Measurements from ENCODE around the gene SLX4IP. TPM values are rescaled to one million over a fixed set of nuclear protein-coding genes. Genes with fewer than 3 reads are reported as not detected.
"Not testable (repeated sequence)": the region's sequence is repeated elsewhere in the genome, so short reads cannot be mapped to it uniquely, and the experiment has no call there.

Gene SLX4IP
- total and polyA plus RNA-seq, 7 donors: 0.20 to 1.9 (median 0.86) TPM

DNA sequence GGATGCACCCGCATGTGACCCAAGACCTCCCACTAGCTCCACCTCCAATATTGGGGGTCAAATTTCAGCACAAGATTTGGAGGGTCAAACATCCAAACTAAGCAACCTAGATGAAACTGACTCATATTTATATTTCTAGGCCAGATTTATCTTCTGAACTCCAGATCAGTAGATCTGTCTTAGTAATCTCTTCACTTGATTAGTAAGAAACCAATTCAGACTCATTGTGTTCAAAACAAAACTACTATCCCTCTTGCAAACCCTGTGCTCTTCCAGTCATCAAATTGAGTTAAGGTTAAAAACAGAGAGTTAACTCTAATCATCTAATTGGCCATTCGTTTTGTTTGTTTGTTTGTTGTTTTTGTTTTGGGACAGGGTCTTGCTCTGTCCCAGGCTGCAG lies 44.4 kb upstream of the SLX4IP start:
- DNase-seq (no peak), ATAC-seq (no peak)

DNA sequence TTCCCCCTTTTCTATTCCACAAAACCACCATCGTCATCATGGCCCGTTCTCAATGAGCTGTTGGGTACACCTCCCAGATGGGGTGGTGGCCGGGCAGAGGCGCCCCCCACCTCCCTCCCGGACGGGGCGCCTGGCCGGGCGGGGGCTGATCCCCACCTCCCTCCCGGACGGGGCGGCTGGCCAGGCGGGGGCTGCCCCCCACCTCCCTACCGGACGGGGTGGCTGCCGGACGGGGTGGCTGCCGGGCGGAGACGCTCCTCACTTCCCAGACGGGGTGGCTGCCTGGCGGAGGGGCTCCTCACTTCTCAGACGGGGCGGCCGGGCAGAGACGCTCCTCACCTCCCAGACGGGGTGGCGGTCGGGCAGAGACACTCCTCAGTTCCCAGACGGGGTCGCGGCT lies 40.4 kb upstream of the SLX4IP start:
- intact Hi-C loops (cut with DNase I); H3K36me3 ChIP-seq (ENCODE audit: insufficient read depth in 1 of 2, low read depth in 1 of 2); ATAC-seq; H3K9me3 ChIP-seq; H3K4me3 ChIP-seq; DNase-seq; H3K27me3 ChIP-seq (ENCODE audit: insufficient read depth in 3 of 3, low read length in 2 of 3); H3K4me1 ChIP-seq; H3K27ac ChIP-seq: not testable (repeated sequence)
- WGBS, 3 donors: 95 to 98% (median 98%) methylated on average over 19 to 26 of the region's 32 CpGs

More for the DNA sequence above, 44.4 kb upstream of the SLX4IP start:
- Histone ChIP-seq H3K4me1 (no peaks in the 10 kb centered on the region), H3K9me3 (no peaks in the 10 kb centered on the region), H3K4me3 (no peak overlapping the region), H3K36me3 (ENCODE audit: insufficient read depth in 1 of 2, low read depth in 1 of 2) (no peaks in the 10 kb centered on the region), H3K27me3 (ENCODE audit: insufficient read depth in 3 of 3, low read length in 2 of 3) (no peaks in the 10 kb centered on the region), H3K27ac (no peak overlapping the region)
- TF ChIP-seq, protein P1, sequence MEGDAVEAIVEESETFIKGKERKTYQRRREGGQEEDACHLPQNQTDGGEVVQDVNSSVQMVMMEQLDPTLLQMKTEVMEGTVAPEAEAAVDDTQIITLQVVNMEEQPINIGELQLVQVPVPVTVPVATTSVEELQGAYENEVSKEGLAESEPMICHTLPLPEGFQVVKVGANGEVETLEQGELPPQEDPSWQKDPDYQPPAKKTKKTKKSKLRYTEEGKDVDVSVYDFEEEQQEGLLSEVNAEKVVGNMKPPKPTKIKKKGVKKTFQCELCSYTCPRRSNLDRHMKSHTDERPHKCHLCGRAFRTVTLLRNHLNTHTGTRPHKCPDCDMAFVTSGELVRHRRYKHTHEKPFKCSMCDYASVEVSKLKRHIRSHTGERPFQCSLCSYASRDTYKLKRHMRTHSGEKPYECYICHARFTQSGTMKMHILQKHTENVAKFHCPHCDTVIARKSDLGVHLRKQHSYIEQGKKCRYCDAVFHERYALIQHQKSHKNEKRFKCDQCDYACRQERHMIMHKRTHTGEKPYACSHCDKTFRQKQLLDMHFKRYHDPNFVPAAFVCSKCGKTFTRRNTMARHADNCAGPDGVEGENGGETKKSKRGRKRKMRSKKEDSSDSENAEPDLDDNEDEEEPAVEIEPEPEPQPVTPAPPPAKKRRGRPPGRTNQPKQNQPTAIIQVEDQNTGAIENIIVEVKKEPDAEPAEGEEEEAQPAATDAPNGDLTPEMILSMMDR (IDR thresholded peaks at IDR 0.05): no peak
- intact Hi-C loops (cut with DNase I): no loop called here
- 86 to 90% (median 87%) methylated on average over 2 of the region's 2 CpGs for WGBS, 3 donors

DNA sequence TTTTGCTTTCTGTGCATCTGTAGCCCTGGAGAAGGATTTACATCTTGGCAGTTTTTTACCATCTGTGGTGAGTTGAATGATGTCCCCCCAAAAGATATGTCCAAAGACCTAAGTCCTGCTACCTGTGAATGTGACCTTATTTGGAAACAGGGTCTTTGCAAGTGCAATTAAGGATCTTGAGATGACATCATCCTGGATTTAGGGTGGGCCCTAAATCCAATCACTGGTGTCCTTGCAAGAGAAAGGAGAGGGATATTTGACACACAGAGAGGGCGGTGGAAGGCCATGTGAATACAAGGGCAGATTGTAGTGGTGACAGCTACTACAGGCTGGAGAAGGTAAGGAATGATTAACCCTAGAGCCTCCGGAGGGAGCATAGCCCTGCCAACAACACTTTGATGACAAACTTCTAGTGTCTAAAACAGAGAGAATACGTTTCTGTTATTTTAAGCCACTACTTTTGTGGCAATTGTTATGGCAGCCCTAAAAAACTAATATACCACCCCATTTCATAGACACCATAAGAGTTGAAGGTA lies 36.2 kb upstream of the SLX4IP start:
- ATAC-seq: no peak
- WGBS, 3 donors: 78 to 82% (median 78%) methylated on average over 3 of the region's 3 CpGs
- no peaks in the 10 kb centered on the region for H3K4me1 ChIP-seq
- H3K27ac ChIP-seq: no peak overlapping the region
- H3K27me3 ChIP-seq (ENCODE audit: insufficient read depth in 3 of 3, low read length in 2 of 3): no peaks in the 10 kb centered on the region
- DNase-seq: no peak
- H3K36me3 ChIP-seq (ENCODE audit: insufficient read depth in 1 of 2, low read depth in 1 of 2): no peaks in the 10 kb centered on the region
- no peak overlapping the region for H3K4me3 ChIP-seq
- TF ChIP-seq, protein P1 (IDR thresholded peaks at IDR 0.05): no peak
- intact Hi-C loops (cut with DNase I): no loop called here
- H3K9me3 ChIP-seq: no peaks in the 10 kb centered on the region

DNA sequence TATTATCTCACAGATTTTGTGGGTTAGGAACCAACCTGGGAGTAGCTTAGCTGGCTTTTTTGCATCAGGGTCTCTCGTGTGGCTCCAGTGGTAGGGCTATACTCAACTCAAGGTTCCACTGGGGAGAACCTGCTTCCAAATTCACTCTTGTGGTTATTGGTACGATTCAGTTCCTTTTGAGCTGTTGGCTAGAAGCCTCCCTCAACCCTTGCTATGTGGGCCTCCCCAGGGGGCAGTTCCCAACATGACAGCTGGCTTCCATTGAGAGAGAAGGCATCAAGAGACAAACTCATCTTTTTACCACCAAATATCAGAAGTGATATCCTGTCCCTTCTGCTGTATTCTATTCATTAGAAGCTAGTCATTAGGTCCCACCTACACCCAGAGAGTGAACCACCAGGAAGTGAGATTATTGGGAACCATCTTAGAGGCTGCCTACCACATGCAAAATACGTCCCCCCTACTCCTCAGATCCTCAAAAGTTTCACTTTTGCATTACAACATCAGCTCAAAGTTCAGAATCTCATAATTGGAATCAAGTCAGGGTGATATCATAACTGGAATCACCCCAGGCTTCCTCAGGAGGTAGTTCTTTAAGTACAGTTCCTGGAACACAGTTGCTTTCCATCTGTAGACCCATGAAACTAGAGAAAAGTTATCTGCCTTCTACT lies 32.0 kb upstream of the SLX4IP start:
- H3K27ac ChIP-seq: no peak overlapping the region
- no peak for ATAC-seq
- H3K9me3 ChIP-seq: no peaks in the 10 kb centered on the region
- intact Hi-C loops (cut with DNase I): no loop called here
- H3K27me3 ChIP-seq (ENCODE audit: insufficient read depth in 3 of 3, low read length in 2 of 3): no peaks in the 10 kb centered on the region
- H3K36me3 ChIP-seq (ENCODE audit: insufficient read depth in 1 of 2, low read depth in 1 of 2): peaks cover 0 to 37% of the 10 kb centered on the region in 2 donors
- WGBS, 3 donors: 73 to 82% (median 73%) methylated on average over 3 of the region's 3 CpGs
- no peak overlapping the region for H3K4me3 ChIP-seq
- DNase-seq: no peak
- TF ChIP-seq, protein P1 (IDR thresholded peaks at IDR 0.05): no peak
- H3K4me1 ChIP-seq: no peaks in the 10 kb centered on the region

DNA sequence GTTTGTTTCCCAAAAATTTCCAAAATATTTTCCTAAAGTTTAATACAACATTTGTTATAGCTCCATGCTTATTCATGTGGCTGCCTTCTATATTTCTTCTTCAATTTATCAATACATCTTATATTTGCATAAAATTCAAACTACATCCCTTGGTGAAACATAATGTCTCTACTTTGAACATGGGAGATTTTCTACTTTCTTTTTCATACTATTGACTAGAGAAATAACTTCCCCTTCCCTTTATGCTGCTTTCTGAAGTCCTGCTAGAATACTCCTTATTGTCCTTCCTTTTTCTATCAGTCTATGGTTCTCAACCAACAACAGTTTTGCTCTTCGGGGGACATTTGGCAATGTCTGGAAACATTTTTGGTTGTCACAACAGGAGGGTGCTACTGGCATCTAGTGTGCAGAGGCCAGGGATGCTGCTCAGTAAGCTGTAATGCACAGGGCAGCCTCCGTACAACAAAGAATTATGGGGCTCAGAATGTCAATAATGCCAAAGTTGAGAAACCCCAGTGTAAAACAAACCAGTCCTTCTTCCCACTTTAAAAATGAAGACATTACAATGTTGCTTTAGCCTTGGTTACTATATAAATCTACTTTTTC lies 31.0 kb upstream of the SLX4IP start:
- intact Hi-C loops (cut with DNase I): no loop called here
- H3K4me3 ChIP-seq: no peak overlapping the region
- DNase-seq (no peak), ATAC-seq (no peak)
- H3K4me1 ChIP-seq: no peaks in the 10 kb centered on the region
- TF ChIP-seq, protein P1 (IDR thresholded peaks at IDR 0.05): no peak
- no peaks in the 10 kb centered on the region for H3K9me3 ChIP-seq
- H3K27me3 ChIP-seq (ENCODE audit: insufficient read depth in 3 of 3, low read length in 2 of 3): no peaks in the 10 kb centered on the region
- no peak overlapping the region for H3K27ac ChIP-seq
- H3K36me3 ChIP-seq (ENCODE audit: insufficient read depth in 1 of 2, low read depth in 1 of 2): peaks cover 0 to 40% of the 10 kb centered on the region in 2 donors
- WGBS, 3 donors: 89 to 98% (median 97%) methylated on average over 2 of the region's 2 CpGs
